ENCODE results near the gene ALX3. TPM values are rescaled to one million over a fixed set of nuclear protein-coding genes. Genes with fewer than 3 reads are reported as not detected.

ALX3 gene
- not detected for total RNA-seq
- long read RNA-seq: 0 reads

- no peak for DNase-seq
- intact Hi-C loops (cut with DNase I): no loop called here
- ATAC-seq (ENCODE audit: poor library complexity): no peak
These were observed at the start of gene ALX3 for GRCh38 chr1:110070671-110071242. ALX3 (minus strand) TSS chr1:110070672; CDS start chr1:110070612, 60 bp downstream.

- intact Hi-C loops (cut with DNase I): no loop called here
- ATAC-seq (ENCODE audit: poor library complexity): no peak
These were observed 49.4 kb upstream of the ALX3 start for GRCh38 chr1:110119843-110120242.

GRCh38 chr1:110118636-110119396, 48.3 kb upstream of the ALX3 start:
- intact Hi-C loops (cut with DNase I): no loop called here
- no peak for DNase-seq
- no peak for ATAC-seq (ENCODE audit: poor library complexity)

More at GRCh38 chr1:110119843-110120242, 49.4 kb upstream of the ALX3 start:
- no peak for DNase-seq

- intact Hi-C loops (cut with DNase I): no loop called here
- DNase-seq: no peak
- no peak for ATAC-seq (ENCODE audit: poor library complexity)
These were observed 44.3 kb upstream of the ALX3 start for GRCh38 chr1:110114784-110115183.

- ATAC-seq (ENCODE audit: poor library complexity) (no peak), DNase-seq (no peak)
- intact Hi-C loops (cut with DNase I): no loop called here
These were observed 43.7 kb upstream of the ALX3 start for GRCh38 chr1:110114173-110114572.

DNA sequence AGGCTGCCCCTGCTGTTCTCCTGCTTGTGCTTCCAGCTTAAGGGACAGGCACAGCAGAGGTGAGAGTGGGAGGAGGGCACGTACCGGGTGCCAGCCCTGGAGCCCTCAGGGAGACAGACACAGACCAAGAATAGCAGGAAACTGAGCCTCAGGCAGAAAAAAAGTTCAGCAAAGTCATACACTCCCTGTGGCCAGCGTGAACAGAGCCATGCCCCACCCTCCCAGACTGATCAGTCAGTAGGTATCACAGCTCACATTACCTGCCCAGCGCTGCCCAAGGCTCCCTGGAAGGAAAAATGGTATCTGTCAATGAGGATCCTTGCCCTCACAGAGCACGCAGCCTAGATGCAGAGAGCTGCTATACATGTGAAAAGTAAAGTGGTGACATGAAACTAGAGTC, 43.1 kb upstream of the ALX3 start:
- intact Hi-C loops (cut with DNase I): no loop called here
- no peak for DNase-seq
- no peak for ATAC-seq (ENCODE audit: poor library complexity)

DNA sequence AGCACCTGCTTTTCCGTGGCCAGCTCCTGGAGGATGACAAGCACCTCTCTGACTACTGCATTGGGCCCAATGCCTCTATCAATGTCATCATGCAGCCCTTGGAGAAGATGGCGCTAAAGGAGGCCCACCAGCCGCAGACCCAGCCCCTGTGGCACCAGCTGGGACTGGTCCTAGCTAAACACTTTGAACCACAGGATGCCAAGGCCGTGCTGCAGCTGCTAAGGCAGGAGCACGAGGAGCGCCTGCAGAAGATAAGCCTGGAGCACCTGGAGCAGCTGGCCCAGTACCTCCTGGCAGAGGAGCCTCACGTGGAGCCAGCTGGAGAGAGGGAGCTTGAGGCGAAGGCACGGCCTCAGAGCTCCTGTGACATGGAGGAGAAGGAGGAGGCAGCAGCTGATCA, 42.2 kb upstream of the ALX3 start:
- ATAC-seq (ENCODE audit: poor library complexity): no peak
- DNase-seq: no peak
- intact Hi-C loops (cut with DNase I): no loop called here

- ATAC-seq (ENCODE audit: poor library complexity) (no peak), DNase-seq (no peak)
- intact Hi-C loops (cut with DNase I): no loop called here
These were observed 41.7 kb upstream of the ALX3 start, which contains the start of gene UBL4B for GRCh38 chr1:110112143-110112542. UBL4B (plus strand) TSS chr1:110112443; CDS start chr1:110112535, 92 bp downstream.

GRCh38 chr1:110111081-110111480, 40.6 kb upstream of the ALX3 start:
- intact Hi-C loops (cut with DNase I): no loop called here
- ATAC-seq (ENCODE audit: poor library complexity) (no peak), DNase-seq (no peak)

- DNase-seq (no peak), ATAC-seq (ENCODE audit: poor library complexity) (no peak)
- intact Hi-C loops (cut with DNase I): loop anchor here (2.0 kb wide), 1 partner anchor 53 kb away; no protein-coding TSS in a partner anchor
These were observed 37.5 kb upstream of the ALX3 start for GRCh38 chr1:110107867-110108469.

DNA sequence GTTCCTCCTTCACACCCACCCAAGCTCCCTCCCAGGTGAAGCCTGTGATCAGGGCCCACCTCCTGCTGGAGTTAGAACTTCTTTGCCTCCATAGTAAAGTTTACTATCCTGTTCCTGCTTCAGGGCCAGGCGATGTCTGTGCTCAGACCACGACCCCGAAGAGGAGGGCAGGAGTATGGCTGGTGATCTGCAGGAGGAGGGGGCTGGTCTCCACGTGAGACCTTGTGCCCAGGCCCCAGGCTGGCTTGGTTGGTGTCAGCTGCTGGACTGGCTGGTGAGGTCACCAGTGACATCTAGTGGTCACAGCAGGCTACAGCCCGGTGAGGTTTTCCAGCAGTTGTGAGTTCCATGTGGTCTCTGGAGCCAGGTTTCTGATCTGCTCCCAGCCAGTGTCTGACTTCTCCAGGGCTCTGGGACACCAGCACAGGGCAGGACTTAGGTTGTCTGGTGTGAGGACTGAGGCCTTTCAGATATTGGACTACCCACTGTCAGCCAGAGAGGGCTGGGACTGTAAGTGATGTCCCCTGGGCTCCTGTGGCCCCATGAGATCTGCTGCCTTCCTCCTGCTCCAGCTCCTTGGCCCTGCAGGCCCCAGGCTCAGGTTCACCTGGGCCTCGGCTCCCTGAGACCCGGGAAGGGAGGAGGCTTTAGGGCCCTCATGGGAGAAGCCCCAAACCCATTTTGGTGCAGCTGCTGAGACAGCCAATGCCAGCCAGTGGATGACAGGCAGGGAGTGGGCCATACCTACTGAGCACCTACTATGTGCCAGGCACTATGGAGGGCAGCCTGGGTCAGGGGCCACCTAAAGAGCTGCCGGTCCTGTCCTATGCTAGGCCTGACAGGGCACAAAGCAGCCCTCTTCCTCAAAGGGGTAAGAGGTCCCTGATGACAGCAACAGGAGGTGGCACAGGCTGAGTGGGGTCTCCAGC, 35.8 kb upstream of the ALX3 start:
- intact Hi-C loops (cut with DNase I): loop anchor here (2.0 kb wide), 1 partner anchor 51 kb away; no protein-coding TSS in a partner anchor
- peak; percentile 91 for ATAC-seq (ENCODE audit: poor library complexity)
- DNase-seq: peak; percentile 74

DNA sequence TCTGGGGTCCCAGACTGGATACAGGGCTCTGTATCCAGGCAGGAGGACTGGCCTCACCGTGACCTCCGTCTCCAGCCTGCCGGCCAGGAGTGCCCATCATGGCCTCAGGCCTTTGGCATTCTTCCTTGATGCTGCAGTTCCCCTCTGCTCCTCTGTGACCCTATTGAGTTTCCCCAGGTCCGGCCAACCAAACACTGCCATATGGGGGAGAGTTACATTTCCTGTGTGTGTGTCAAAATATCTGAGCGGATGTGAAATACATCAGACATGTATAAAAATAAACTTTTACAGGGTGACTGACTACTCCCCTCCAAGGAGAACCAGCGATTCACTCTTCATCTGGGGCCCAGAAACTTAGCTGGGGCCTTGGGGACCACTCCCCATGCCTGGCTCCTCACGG, 31.6 kb upstream of the ALX3 start:
- ATAC-seq (ENCODE audit: poor library complexity) (no peak), DNase-seq (no peak)
- intact Hi-C loops (cut with DNase I): no loop called here

- no peak for DNase-seq
- no peak for ATAC-seq (ENCODE audit: poor library complexity)
- intact Hi-C loops (cut with DNase I): no loop called here
These were observed 29.9 kb upstream of the ALX3 start for GRCh38 chr1:110100335-110100734.

- ATAC-seq (ENCODE audit: poor library complexity): no peak
These were observed 28.0 kb upstream of the ALX3 start for GRCh38 chr1:110098222-110099026.

GRCh38 chr1:110097507-110098221, 27.2 kb upstream of the ALX3 start:
- intact Hi-C loops (cut with DNase I): no loop called here
- ATAC-seq (ENCODE audit: poor library complexity): no peak
- no peak for DNase-seq

More at GRCh38 chr1:110098222-110099026, 28.0 kb upstream of the ALX3 start:
- intact Hi-C loops (cut with DNase I): no loop called here
- no peak for DNase-seq

- intact Hi-C loops (cut with DNase I): no loop called here
- no peak for DNase-seq
- no peak for ATAC-seq (ENCODE audit: poor library complexity)
These were observed 24.6 kb upstream of the ALX3 start for GRCh38 chr1:110094931-110095654.

DNA sequence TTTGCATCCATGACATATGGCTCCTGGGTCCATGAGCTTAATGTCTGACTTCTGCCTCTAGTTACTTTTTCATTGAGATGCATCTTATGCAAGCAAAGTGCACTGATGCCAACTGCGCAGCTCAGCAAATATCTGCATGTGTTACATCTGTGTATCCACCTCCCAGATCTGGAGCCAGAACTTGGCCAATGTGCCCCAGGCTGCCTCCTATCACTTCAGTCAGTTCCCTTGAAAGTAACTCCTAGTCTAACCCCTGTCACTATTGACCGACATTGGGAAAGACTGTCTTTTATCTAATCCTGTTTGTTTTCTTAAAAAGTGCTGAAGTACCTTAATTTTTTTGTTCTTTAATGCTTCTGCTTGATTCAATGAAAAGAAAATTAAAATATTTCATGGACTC, 22.5 kb upstream of the ALX3 start:
- ATAC-seq (ENCODE audit: poor library complexity): no peak
- intact Hi-C loops (cut with DNase I): no loop called here
- no peak for DNase-seq
